Amniotic epithelial cell (primary cell): Measurements from ENCODE around the gene RHBDL2.
"Not testable (repeated sequence)": the region's sequence is repeated elsewhere in the genome, so short reads cannot be mapped to it uniquely, and the experiment has no call there.

ENCODE experiments used
- DNase-seq: peaks from one replicate; pipeline ENCODE4 v3.0.0-alpha.2; 2010; ENCODE audit warnings: low read depth

Gene RHBDL2

DNA sequence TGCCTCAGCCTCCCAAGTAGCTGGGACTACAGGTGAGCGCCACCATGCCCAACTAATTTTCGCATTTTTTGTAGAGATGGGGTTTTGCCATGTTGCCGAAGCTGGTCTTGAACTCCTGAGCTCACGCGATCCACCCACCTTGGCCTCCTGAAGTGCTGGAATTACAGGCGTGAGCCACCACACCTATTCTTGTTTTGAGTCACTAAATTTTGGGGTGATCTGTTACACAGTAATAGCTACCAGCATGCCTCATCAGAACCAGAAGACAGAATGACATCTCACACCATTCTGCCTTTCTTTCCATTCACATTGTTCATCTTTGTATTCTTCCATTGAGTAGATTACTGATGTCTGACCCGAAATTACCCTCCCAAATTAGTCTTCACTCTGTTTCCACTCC, 9.1 kb downstream of the RHBDL2 start:
- DNase-seq: no peak

DNA sequence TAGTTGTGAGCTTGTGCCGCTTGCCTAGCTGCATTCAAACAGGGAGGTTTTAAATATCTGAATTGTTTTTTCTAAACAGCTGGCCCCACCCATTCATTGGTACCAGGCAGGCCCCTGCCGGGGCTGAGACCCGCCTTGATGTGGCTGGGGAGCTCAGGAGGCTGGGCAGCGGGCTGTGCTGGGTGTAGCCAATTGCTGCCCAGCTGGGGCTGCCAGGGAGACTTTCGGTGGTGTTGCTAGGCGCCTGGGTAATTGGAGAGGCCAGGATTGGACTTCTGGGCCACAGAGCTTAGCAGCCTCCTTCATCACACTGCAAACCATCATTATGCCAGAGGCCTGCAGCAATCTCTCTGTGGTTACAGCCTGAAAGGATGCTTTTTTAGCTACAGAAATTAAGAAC, 12.2 kb downstream of the RHBDL2 start:
- DNase-seq: peak; percentile 58

DNA sequence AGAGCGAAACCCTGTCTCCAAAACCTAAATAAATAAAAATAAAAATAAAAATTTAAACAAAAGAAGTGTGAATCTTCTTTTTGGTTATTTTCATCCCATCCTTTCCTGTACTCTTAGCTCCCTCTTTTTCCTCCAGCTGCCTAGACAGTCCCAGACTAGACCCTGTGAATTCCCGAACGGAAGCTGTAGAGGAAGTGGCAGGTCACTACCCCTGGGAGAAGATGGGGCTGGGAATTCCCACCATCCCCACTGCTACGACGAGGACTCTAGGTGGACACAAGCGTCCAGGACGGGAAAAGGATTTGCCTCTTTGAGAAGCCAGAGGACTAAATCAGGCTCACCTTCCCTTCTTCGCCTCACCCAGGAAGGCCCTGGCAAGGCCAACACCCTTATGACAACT, 12.6 kb downstream of the RHBDL2 start:
- DNase-seq: no peak

- no peak for DNase-seq
Observed at GRCh38 chr1:38926091-38926490, 15.5 kb downstream of the RHBDL2 start.

DNA sequence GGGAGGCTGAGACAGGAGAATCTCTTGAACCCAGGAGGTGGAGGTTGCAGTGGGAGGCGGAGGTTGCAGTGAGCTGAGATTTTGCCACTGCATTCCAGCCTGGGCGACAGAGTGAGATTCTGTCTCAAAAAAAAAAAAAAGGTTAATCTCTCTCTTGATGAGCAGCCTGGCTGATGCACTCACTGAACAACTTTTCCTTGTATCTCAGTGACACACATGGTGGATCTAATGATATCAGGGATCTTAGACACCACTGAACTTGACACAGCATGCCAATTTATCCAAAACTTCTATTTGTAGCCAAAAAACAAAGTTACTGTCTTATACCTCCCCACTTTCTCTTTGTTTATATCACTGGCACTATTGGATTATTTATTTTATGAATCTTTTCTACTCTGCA, 16.2 kb downstream of the RHBDL2 start:
- no peak for DNase-seq

- peak; percentile 12 for DNase-seq
Observed at GRCh38 chr1:38923607-38924006, 18.0 kb downstream of the RHBDL2 start.

GRCh38 chr1:38919130-38919529, 22.5 kb downstream of the RHBDL2 start:
- no peak for DNase-seq

DNA sequence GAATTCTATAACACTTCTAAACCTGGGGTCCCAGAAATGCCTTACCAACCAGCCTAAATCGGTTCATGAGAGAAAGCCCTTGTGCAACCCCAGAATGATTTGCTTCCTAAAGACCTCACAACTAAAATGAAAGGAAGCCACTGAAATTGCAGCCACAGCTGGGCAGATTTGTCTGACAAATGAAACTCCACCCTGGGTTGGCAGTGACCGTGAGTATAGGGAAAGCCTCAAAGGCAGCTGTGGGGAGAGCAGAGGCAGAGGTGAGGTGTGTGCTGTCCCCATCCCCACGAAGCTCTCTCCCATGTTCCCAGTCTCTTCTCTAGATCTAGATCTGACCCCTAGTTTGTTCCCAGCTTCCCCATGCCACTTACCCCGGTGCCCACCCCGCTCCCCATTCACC, 23.1 kb downstream of the RHBDL2 start:
- DNase-seq: no peak

DNA sequence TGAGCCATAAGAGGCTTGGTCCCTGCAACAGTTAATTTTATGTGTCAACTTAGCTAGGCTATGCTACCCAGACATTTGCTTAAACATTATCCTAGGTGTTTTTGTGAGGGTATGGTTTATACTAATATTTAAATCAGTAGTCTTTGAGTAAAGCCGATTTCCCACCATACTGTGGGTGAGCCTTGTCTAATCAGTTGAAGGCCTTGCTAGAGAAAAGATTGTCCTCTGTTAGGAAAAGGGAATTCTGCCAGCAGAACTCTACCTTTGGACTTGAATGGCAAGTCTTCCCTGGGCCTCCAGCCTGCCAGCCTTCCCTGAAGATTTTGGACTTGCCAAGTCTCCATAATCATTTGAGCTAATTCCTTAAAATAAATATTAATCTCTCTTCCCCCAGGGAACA, 23.9 kb downstream of the RHBDL2 start:
- no peak for DNase-seq

DNA sequence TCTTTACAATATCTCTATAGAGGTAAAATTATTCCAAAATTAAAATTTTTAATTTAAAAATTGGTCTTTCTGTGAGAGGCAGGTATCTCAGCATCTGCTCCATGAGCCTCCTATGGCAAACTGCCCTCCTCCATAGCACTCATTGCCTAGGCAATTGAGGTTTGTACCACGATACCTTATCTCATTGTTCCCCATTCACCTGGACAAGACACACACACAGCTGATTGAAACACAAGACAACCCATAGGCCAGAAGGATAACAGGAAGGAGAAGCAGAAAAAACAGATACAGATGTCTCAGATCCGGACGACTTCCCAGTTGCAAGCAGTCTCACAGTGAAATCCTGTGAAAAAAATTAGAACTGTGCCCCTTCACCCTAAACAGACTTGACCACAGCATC, 24.3 kb downstream of the RHBDL2 start:
- DNase-seq: no peak

GRCh38 chr1:38915352-38915948, 26.2 kb downstream of the RHBDL2 start:
- DNase-seq: peak; percentile 26

- not testable (repeated sequence) for DNase-seq
Observed at GRCh38 chr1:38914908-38915307, 26.7 kb downstream of the RHBDL2 start.

- DNase-seq: no peak
Observed at GRCh38 chr1:38908821-38909220, 32.8 kb downstream of the RHBDL2 start.

DNA sequence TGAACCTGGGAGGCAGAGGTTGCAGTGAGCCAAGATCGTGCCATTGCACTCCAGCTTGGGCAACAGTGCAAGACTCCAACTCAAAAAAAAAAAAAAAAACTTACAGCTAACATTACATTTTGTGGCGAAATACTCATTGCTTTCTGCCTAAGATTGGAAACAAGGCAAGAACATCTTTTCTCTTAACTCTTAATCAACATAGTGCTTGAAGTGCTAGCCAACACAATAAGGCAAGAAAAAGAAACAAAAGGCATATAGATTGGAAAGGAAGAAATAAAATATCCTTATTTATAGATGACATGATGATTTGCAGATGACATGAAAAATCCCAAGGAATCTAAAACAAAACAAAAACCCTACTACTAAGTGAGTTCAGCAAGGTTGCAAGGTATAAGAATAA, 35.6 kb downstream of the RHBDL2 start:
- DNase-seq: no peak

DNA sequence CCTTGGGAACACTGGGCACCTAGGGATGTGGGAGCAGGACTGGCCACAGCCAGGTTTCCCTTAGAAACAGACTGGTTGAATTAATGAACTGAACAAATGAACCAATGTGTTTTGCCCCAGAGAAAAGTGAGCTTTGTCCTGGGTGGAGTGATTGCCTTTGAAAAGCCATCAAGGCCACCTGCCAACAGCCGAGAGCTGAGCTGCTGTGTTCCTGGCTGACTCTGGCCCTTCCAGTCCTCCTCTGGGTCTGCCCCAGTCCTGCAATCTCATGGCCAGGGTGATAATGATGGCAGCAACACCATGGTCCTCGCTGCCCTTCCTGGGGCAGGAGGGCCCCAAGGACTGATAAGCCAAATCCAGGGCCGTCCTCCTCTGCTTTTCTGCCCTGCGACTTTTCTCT, 42.1 kb downstream of the RHBDL2 start:
- DNase-seq: no peak

DNA sequence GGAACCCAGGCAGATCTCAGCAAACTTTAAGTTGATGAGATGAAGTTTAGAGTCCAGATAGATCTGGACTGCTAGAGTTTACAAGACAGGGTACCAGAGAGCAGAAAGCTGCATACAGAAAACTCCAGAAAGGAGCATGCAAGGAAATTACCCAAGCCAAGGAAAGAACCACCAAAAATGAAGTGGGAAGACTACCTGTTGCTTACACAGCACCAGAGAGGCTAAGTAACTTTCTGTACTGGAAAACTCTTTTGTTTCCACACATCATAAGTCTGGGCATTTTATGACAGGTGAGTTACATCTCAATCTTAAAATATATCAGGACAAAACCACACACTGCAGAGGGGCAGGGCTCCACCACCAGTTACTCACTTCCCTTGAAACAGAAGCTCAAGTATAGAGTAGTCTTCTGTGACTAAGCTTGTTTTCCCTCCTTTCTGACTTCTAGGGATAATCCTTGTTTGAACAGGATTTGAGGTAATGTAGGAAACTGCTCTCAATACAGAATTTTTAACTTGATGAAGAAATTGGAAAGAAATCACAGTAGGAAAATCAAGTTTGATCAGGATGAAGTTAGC, 42.9 kb downstream of the RHBDL2 start:
- DNase-seq: peak; percentile 27

- no peak for DNase-seq
Observed at GRCh38 chr1:38896169-38896568, 45.5 kb downstream of the RHBDL2 start.

DNA sequence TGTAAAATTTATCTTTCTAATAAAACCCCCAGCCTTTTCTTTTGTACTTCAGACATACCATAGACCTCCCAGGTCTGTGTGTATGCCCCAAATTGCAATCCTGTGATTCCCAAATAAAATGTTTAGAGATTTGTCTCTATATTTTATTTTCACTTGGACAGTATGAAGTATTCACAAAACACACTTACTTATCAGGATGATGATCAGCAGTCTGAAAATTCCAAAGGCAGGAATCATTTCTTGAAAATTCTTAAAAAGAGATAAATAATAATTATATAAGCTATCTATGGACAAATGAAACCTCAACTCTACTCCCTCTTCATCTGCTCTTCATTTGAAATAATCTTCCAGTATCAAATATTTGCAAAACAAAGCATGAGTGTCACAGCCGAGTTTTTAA, 48.7 kb downstream of the RHBDL2 start:
- peak; percentile 10 for DNase-seq

- DNase-seq: peak; percentile 55
Observed at GRCh38 chr1:38891753-38892152, 49.9 kb downstream of the RHBDL2 start.

DNA sequence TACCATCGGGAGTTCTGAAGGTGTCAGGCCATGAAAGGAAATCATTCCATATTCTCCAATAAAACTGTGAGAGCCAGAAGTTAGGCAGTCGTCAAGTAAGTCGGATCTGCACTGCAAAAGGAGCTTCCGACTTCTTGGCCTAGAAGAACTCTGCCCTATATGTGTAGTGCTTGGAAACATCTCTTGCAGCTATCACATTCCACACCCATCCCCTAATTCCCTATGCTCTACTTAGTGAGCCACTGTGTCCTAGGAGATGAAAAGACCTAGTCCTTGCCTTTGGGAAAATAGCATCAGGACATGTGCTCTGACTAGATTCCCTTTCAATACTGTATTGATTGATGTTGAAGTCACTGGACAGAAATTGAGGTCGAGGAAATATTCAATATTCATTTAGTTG, 52.0 kb downstream of the RHBDL2 start:
- no peak for DNase-seq

DNA sequence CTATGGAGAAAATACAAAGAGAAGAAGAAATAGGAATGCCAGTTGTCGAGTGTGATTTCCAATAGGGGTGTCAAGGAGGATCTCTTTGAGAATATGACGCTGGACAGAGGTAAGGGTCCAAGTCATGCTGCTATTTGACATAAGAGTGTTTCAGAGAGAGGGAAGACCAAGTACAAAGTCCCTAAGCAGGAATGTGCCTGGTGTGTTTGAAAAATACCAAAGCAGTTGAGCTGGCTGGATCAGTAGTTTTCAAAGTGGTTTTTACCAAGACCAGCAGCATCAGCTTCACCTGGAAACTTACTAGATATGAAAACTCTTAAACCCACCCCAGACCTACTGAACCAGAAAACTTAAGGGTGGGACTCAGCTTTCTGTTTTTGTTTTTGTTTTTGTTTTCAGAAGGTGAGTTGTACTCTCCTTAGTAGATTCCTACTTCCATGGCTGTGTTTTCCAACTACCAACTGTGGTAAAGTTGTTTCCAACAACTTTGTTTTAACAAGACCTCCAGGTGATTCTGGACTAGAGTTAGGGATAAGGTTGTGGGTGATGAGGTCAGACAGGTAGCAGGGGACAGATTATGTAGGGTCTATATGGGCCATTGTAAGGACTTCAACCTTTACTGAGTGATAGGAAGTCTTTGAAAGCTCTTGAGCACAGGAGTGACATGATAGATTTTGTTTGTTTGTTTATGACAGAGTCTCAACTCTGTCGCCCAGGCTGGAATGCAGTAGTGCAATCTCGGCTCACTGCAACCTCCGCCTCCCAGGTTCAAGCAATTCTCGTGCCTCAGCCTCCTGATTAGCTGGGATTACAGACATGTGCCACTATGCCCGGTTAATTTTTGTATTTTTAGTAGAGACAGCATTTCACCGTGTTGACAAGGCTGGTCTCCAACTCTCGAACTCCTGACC, 53.0 kb downstream of the RHBDL2 start:
- no peak for DNase-seq

- no peak for DNase-seq
Observed at GRCh38 chr1:38885092-38885491, 56.5 kb downstream of the RHBDL2 start.

DNA sequence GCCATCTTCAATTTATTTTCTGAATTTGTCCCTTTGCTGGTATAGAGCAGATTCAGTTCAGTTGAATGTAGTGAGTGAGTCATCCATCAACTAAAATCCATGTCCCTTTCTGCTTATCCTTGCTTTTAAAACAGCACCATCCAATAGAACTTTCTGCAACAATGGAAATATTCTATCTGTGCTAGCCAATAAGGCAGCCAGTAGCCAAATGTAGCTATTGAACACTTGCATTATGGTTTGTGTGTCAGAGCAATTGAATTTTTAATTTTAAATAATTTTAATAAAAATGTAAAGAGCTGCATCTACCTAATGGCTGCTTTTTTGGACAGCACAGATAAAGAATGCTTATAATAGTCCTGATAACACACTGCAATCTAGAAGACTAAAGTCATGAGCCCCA, 60.1 kb downstream of the RHBDL2 start, which contains the start of gene GJA9:
Gene GJA9 (minus strand): TSS at position 101 of the 400 bp plus-strand sequence. CDS start 5,489 bp downstream, outside the sequence.
- no peak for DNase-seq
